Forelimb muscle (tissue), 1 donor: ENCODE measurements around the gene HPS6. TPM values are rescaled to one million over a fixed set of nuclear protein-coding genes. Genes with fewer than 3 reads are reported as not detected.

Source experiments
- DNase-seq: peaks from one replicate; pipeline ENCODE4 v3.0.0-alpha.2; 2013; ENCODE audit warnings: low read depth
- polyA plus RNA-seq: library from polyadenylated mRNA; unstranded; fragments of 120-200 nt; gene quantifications from one replicate; pipeline ENCODE4 v1.2.1, GENCODE V29; 2013; ENCODE audit not compliant: insufficient read length

The HPS6 gene
- polyA plus RNA-seq, 1 donor: 7.8 TPM

- DNase-seq: no peak
Observed at GRCh38 chr10:102068216-102068615, 3.1 kb downstream of the HPS6 start.

GRCh38 chr10:102069071-102069470, 3.9 kb downstream of the HPS6 start:
- no peak for DNase-seq

DNA sequence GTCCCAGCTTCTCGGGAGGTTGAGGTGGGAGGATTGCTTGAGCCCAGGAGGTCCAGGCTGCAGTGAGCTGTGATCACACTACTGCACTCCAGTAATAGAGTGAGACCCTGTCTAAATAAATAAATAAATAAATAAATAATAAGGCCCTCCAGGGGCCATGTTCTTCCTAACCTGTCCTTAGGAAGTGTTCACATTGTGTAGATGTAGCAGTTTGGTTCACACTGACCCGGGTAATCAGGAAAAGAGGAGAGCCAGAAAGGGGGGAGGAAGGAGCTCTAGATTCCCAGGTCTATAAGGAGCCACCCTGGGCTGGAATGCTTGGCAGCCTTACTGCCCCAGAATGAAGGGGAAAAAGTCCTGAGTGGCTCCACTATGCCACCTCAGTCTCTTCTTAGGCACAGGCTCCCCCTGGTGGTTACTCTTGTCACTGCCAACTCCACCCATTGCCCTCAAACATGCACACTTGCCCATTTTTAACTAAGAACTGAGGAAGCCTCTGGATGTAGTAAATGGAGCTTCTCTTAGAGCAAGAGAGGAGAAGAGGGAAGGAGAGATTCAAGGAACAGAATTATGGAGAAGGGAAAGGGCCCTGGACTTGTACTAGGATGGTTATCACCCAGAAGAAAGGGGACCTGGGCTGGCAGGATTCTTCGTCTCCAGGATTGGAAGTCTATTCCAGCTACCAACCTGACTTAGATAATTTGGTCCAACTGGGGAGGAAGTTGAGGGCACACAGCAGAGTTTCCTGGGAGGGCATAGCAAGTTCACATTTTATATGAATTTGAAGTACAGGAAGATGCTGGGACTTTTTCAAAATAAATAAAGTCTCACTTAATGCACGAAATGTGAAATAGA, 7.8 kb downstream of the HPS6 start:
- DNase-seq: no peak

GRCh38 chr10:102083541-102083940, 18.4 kb downstream of the HPS6 start:
- no peak for DNase-seq

DNA sequence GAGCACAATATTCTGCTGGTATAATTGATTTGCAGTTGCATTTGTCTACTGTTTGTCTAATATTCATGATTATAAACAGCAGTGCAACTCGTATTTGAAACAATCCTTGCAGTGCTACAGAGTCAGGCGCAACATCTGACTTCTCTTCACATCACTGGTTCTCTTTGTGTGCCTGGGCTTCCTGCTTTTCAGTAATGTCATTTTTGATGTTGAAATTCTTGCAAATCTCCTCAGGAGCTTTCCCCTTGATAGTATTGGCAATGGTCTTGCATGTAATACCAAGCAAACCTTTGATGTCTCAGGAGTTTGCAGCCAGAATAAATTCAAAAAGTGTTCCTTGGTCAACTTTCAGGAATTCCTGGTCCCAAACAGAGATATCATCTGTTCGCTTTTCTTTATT, 20.2 kb downstream of the HPS6 start:
- DNase-seq: no peak

- DNase-seq: no peak
Observed at GRCh38 chr10:102086196-102086595, 21.0 kb downstream of the HPS6 start.

DNA sequence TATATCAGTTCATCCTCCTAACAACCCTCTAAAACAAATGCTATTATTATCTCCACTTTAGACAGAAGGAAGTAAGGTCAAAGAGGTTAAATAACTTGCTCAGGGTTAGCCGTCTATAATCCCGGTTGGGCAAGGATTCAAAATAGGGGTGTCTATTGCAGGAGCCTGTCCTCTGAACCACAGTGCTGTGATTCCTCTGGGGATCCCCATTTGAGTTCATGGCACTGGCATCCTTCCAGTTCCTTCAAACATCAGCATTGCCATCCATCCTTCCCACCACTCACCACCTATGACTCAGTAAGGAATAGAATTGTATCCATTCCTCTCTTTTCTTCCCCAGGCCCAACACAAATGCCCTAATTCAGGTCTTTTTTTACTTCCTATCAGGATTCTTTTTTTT, 25.6 kb downstream of the HPS6 start:
- DNase-seq: no peak

GRCh38 chr10:102096449-102096848, 31.3 kb downstream of the HPS6 start:
- no peak for DNase-seq

GRCh38 chr10:102101152-102101551, 36.0 kb downstream of the HPS6 start:
- no peak for DNase-seq

DNA sequence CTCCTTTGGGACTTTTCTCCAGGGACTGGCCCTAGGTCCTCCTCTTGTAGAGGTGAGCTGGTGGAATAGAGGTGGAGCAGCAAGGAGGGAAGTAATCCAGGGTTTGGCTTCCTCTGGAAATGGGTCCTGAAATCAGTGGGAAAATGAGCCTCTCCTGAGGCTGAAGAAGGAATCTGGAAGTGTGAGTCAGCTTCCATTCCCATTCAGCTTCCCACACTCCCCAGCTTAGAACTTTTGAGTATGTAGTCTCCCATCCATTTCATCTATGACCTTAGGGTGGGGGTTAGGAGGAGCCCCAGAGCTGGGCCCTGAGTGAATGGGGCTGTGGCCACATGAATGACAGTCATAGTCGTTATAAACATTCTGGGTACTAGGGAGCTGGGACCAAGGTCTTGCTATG, 37.3 kb downstream of the HPS6 start:
- no peak for DNase-seq

DNA sequence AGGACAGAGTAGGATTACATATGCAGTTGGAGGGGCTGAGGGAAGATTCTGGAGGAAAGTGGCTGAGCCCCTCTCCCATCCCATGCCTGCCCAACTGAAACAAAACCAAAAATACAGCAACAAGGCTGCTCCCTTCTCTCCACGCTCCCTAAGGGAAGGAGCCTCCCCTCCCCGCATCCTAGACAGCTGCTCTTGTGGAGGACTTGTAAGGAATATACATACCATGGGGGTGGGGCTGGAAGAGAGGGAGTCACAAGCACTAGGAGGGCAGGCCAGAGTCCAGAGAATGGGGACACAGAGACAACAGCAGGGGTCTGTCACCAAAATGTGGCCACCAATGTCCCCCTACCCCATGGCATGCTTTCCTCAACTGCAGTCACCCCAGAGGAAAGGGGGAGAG, 41.8 kb downstream of the HPS6 start:
- no peak for DNase-seq

DNA sequence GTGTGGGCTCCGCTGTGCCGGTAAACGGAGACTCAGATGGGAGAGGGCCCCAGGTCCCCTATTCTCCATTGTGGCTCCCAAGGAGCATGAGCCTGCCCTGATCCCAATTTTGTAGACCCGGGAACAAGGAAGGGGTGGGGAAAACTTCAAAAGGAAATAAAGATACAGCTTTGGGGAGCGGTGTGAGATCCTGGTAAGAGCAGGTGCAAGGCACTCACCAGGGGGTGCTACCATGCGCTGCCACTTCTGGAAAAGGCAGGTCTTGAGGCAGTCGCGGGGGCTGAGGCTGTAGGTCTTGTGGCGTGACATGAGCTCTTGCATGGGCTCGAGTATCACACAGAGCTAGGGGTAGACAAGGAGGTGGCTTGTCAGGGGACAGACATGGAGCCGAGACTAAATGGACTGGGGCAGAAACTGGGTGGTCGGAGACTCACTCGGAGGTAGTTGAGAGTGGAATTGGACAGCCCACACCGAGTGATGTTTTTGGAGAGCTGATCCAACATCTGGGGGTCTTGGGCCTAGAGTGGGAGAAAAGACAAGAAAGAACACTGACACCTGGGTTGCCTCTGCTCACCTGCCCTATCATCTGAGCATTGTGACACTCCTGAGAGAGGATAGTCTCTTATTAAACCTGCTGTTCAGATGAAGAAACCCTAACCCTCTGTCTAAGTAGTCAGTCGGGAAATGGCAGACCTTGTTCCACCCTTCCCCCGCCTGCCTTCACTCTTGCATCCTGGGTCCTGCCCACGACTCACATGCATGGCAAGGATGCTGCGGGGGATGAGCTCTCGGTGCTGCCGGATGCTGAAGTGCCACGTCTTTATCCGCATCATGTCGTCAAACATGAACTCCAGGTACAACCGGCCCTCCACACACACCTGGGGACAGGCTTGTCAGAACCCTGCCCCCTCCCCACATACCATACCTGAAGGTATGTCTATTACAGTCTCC, 44.3 kb downstream of the HPS6 start:
- DNase-seq: no peak

- no peak for DNase-seq
Observed at GRCh38 chr10:102111276-102111675, 46.1 kb downstream of the HPS6 start.

GRCh38 chr10:102112210-102112817, 47.2 kb downstream of the HPS6 start:
- DNase-seq: no peak

- DNase-seq: no peak
Observed at GRCh38 chr10:102113261-102113955, 48.3 kb downstream of the HPS6 start.

DNA sequence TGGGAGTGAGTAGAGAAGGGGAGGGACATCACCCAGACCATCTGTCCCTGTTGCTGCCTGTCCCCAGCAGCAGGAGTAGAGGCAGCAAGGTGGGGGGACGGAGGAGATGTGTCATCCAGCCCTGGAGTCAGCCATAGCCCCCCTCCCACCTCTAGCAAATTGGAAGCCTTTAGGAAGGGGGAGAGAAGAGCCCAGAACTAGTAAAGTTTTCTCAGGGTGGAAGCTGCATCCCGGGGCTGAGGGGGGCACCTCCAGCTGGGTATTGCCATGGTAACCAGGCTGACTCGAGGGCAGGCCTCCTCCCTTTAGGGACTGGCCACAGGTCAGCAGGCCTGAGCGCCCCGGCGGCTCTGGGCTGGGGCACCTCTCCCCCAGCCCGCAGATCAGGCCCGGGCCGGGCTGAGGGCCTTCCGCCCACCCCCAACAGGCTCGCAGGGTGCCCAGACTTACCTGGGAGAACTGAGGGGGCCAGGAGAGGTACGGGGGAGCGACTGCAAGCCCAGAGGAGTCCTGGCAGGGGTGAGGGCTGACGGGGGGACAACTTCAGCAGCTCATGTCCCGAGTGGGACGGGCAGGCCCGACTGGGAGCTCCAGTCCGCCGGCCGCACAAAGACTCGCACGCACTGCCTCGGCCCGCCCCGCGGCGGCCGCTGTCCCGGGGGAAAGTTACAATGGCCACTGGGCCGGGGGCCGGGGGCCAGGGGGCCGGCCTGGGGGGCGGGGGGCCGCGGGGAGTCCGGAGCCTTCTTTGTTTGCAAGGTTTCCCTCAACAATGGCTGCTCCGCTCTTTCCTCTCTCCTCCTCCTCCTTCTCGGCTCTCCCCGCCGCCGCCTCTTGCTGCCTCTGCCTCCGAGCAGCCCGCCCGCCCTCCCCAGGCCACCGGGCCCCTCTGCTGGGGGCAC, 49.1 kb downstream of the HPS6 start:
- no peak for DNase-seq

DNA sequence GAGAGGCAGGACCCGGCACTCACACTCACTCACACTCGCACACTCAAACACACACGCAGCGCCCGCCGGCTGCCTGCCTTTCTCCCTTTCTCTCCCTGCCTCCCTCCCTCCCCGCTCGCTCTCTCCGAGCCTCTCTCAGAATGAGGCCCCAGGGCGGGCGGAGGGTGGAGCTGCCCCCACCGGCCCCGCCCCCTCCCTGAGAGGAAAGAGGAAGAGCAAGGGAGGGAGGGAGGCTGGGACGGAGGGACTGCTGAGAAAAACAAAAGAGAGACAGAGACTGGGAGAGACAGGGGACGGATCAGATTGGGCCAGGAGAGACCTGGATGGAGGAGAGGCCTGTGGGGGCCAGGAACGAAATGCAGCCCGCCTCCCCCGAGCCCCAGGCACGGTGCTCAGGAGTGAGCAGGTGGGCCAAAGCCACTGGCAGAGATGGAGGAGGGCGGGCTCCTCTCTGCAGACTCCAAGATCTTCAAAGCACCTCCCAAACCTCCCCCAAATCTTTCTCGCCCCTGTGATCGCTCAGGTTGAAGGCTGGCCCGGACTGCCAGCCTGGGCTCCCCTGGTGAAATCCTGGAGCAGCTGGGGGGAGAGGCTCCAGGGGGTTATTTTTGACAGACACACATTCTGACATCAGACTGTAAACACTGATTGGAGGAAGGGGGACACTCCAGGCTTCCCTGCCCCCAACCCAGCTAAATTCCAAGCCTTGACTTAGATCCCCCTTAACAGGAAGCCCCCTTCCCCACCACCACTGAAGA, 49.9 kb downstream of the HPS6 start:
- no peak for DNase-seq

- no peak for DNase-seq
Observed at GRCh38 chr10:102115775-102116174, 50.6 kb downstream of the HPS6 start.

- no peak for DNase-seq
Observed at GRCh38 chr10:102116656-102117055, 51.5 kb downstream of the HPS6 start.
